Heart left ventricle (tissue), 13 donors: ENCODE results near the gene ACOX2.

Experiments used
- POLR2A ChIP-seq, 2 donors: fragments of 450-650 bp; IDR thresholded peaks; one replicate each; pipeline ENCODE4 v1.6.1; 2017; ENCODE audit warnings: antibody characterized with exemption in 2 of 2, mild to moderate bottlenecking in 2 of 2, moderate library complexity in 2 of 2
- TF ChIP-seq, protein P1 (sequence below), 12 donors: fragments of 200-600 bp; sonication (generic) in 4 of 12; IDR thresholded peaks; one replicate each; pipeline versions ENCODE4 v1.5.0 to v1.8.0; 2018 to 2022; ENCODE audit warnings: antibody characterized with exemption in 12 of 12, mild to moderate bottlenecking in 5 of 12
- donor health status: ischemic (EF 13 %, LVEDD 7.1; RV severe dilation, severe dysfunction).
- donor health status: DM: no; HTN: yes; CAD: no.
- donor health status: DM: no; HTN: no; CAD: no.
- donor health status: ischemic (EF 25% LVEDD 6.9; RV normal size, moderate dysfunction).
- donor health status: ischemic (EF 25% LVEDD 5.7; RV mildly dilated, moderate dysfunction).
- donor health status: ischemic (EF 35%, LVEDD 5.7; RV mildly dilated, moderate dysfunction).
- donor health status: nonischemic (EF 11% LVEDD 7.7; RV severe dilation, severe dysfunction).
- donor health status: DM: yes; HTN: yes; CAD: no.
- donor health status: PGD.
- donor health status: ischemic (EF 29% LVEDD 5.4; RV normal size, mild dysfunction).
- donor health status: nonischemic (EF 23%, LVEDD 6.1; RV moderate dilation, normal function).

DNA sequence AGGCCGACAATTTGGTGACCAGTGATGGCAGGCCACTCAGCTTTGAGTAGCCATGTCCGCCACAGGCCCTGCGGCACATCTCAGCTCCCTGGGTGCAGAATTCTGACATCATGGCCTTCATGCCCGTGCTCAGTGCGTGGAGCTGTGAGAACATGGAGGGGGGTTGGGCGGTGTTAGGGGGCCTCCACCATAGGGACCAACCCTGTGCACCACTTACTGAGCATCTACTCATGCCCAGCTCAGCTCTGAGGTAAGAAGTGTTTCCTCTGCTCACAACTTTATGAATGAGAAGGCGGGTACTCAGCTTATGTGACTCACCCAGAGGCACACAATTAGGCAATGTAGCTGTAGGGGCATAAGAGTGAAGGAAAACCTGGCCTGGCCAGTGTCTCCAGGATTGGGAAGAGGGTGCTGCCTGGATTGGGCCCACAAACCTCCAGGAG is 10.5 kb downstream of the ACOX2 start:
- TF ChIP-seq, protein P1, sequence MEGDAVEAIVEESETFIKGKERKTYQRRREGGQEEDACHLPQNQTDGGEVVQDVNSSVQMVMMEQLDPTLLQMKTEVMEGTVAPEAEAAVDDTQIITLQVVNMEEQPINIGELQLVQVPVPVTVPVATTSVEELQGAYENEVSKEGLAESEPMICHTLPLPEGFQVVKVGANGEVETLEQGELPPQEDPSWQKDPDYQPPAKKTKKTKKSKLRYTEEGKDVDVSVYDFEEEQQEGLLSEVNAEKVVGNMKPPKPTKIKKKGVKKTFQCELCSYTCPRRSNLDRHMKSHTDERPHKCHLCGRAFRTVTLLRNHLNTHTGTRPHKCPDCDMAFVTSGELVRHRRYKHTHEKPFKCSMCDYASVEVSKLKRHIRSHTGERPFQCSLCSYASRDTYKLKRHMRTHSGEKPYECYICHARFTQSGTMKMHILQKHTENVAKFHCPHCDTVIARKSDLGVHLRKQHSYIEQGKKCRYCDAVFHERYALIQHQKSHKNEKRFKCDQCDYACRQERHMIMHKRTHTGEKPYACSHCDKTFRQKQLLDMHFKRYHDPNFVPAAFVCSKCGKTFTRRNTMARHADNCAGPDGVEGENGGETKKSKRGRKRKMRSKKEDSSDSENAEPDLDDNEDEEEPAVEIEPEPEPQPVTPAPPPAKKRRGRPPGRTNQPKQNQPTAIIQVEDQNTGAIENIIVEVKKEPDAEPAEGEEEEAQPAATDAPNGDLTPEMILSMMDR (IDR thresholded peaks at IDR 0.05): no peak
- no peak for TF ChIP-seq POLR2A (IDR thresholded peaks at IDR 0.05)
